NCI-H2171 (cell line): ENCODE results near the gene C6orf52.
"Not testable (repeated sequence)": the region's sequence is repeated elsewhere in the genome, so short reads cannot be mapped to it uniquely, and the experiment has no call there.

Source experiments
- DNase-seq: peaks from one replicate; lab custom pipeline; 2025; lab: John Stamatoyannopoulos, UW

C6orf52 gene

DNA sequence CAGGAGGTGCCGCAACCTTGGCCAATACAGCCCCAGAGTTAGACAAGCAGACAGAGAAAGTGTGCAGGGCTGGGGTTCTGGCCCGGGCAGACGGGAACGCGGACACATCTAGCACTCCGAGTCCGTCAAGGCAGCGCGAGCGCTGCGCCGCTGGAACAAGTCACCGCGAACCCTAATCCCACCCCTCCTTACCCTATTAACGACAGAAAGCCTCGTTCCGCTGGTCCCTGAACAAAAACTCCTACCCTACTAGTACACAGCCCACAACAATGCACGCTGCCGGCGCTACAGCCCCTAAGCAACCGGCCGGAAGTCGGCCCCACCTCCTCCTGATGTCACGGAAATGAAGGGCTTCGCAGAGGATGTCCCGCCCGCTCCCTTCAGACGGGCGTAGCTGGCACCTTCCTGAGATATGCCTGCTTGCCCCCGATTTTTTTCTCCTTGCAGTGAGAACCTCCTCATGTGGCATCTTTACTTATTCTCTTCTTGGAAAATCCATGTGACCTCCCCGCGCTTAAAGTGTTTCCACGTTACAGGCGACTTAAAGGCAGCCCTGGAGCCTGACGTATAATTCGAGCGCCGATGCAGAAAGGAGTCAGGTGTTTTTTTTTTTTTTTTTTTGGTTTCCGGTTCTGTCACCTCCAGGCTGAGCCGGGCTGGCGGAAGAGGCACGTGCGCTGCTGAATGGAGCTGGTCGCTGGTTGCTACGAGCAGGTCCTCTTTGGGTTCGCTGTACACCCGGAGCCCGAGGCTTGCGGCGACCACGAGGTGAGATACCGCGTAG, at the start of gene C6orf52, which contains the start of gene PAK1IP1:
TSS of gene C6orf52 (minus strand) at position 315 of the 784 bp plus-strand sequence. CDS start 7,066 bp downstream, outside the sequence.
TSS of gene PAK1IP1 (plus strand) at position 671 of the 784 bp plus-strand sequence. CDS start at position 685, 14 bp downstream.
- DNase-seq = peak; percentile 93

DNA sequence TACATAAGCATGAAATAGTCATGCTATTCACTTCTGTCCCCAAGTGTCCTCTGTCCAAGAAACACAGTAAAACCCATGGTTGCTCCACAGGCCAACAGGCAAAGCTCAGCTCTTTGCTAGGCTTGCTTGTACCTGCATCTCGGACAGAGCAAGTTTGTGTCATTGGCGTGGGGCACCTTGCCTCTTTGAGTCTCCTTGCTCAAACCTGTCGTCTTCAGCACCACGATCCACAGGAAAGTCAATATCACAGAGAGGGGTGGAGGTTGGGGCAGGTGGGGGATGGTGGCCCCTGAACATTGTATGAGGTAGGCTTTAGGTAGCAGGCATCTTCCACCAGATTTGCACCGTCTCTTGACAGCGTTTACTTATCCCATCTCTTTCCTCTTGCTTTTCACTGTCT, 49.1 kb upstream of the C6orf52 start:
- no peak for DNase-seq

DNA sequence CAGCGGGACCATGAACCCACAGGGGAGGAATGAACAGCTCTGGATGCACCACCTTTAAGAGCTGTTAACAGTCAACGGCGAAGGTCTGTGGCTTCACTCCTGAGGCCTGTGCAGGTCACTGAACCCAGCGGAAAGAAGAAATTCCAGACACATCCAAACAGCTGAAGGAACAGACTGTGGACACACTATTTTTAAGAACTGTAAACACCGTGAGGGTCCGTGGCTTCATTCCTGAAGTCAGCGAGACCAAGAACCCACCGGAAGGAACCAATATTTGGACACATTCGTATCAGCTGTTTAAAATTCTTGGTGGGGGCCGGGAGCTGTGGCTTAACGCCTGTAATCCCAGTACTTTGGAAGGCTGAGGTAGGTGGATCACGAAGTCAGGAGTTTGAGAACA, 47.8 kb upstream of the C6orf52 start:
- no peak for DNase-seq

DNA sequence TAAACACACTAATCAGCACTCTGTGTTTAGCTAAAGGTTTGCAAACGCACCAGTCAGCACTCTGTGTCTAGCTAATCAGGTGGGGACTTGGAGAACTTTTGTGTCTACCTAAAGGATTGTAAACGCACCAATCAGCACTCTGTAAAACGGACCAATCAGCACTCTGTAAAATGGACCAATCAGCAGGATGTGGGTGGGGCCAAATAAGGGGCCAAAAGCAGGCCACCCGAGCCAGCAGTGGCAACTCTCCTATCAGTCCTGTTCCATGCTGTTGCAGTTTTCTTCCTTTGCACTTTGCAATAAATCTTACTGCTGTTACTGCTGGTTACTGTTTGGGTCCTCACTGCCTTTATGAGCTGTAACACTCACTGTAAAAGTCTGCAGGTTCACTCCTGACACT, 47.2 kb upstream of the C6orf52 start:
- not testable (repeated sequence) for DNase-seq

DNA sequence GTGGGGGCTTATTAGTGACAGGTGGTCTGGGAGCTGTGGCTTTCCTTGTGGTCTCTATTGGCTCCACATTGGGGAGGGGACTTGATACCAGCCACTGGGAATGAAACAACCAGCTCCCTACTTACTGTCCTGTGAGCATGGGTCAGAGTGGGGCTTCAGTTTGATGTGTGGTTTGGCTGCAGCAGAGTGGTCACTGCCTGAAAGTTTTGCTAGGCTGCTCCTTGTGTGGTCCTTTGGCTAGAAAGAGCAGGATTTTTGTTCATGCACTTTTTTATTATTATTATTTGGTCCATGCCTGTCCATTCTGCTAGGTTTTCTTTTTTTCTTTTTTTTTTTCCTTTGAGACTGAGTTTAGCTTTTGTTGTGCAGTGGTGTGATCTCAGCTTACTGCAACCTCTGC, 45.6 kb upstream of the C6orf52 start:
- DNase-seq = no peak

DNA sequence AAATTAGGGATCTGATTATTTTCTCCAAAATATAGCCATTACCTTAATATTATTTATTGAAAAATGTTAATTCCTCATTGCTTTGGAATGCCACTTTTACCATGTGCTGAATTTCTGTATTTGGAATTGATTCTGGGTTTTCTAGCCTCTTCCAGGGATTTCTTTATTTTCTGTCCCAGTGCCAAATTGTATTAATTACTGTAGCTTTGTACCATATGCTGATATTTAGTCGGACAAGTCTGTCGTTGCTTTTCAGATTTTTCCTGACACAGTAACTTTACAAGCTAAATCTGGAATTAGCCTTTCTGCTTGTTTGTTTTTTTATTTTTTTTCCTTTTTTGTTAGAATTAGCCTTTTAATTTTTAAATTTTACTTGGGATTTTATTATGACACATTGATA, 42.3 kb upstream of the C6orf52 start:
- DNase-seq = no peak

DNA sequence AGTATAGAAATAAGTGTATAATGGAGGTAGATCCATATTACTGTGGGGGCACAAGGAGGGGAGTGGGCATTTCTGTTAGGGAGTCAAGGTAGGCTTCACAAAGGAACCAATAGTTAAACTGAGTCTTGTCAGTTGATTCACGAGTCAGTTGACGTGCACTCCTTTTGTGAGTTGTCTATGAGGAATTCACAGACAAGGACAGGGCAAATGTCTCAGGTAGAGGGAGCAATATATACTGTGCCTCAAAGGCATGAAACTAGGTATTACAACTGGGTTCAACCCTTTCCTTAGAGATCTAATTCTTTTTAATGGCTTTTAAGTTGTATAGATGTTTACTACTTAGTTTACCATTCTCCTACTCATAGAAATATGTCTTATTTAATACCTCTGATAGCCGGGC, 39.4 kb upstream of the C6orf52 start:
- DNase-seq = no peak

DNA sequence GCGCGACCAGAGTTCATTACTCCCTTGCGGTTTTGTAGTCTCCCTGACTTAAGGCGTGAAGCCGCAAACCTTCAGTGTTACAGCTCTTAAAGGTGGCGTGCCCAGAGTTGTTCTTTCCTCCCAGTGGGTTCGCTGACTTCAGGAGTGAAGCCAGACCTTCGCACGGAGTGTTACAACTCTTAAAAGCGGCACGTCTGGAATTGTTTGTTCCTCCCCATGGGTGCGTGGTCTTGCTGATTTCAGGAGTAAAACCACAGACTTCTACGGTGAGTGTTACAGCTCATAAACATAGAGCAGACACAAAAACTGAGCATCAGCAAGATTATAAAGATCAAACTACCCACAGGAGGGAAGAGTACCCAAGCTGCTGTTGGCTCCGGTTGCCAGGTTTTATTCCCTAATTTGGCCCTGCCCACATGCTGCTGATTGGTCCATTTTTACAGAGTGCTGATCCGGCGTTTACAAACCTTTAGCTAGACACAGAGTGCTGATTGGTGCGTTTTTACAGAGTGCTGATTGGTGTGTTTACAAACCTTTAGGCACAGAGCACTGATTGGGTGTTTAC, 38.8 kb upstream of the C6orf52 start:
- no peak for DNase-seq

DNA sequence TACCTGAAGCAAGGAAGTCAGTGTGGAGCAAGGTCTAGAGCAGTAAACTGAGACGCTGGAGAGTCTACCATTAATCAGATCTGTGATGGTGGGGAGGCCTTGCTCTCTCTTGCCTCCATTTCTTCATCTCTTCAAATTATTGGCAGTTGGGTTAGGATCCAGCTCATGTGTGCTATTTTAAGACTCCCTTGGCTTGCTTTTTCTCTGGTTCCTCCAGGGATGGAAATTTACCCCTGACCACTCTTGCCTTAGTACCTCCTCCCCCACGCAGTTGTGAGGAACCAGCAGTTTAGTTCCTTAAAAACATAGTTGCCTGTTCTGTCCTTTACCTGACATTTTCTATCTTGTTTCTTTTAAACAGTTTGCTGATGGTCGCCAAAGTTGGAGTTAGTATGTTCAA, 35.8 kb upstream of the C6orf52 start:
- DNase-seq = no peak

DNA sequence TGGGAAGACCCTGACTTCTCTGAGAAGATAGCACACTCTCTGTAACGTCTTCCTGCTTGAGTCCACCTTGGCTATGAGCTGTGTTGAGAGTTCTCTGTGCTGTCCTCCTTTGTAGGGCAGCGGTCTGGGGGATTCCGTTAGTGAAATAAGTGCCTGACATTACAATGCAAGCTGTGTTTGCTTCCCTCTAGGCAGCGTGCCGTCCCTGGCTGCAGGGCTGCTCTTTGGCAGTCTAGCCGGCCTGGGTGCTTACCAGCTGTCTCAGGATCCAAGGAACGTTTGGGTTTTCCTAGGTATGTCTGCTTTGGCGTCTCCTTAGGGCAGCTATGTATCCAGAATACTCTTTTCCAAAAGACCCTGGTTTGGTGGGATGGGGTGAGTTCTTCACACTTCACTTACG, 31.3 kb upstream of the C6orf52 start:
- no peak for DNase-seq

DNA sequence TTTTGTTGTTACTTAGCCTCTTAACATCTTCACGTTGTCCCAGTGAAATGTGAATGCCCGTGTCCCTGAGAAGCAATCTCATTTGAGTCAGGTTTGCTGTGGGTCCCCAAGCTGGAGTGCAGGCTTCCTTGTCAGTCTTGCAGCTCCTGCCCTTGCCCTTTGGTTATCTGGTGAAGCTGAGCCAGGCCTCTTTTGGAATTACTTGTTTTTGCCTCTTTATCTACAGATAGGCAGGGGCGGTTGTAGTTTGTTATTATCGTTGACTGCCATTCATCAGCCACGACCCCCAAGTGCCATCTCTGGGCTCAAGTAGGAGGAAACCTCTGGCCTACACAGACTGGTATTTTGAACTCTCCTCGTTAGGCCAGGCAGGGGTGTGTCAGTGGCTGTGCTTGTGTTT, 30.6 kb upstream of the C6orf52 start:
- DNase-seq = no peak

DNA sequence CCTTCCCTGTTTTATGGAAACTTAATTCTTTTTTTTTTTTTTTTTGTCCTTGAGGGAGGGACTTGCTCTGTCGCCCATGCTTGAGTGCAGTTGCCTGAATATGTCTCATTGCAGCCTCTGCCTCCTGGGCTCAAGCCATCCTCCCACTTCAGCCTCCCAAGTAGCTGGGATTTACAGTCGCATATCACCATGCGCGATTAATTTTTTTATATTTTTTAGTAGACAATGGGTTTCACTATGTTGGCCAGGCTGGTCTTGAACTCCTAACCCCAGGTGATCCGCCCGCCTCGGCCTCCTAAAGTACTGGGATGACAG, 29.1 kb upstream of the C6orf52 start:
- DNase-seq = no peak

DNA sequence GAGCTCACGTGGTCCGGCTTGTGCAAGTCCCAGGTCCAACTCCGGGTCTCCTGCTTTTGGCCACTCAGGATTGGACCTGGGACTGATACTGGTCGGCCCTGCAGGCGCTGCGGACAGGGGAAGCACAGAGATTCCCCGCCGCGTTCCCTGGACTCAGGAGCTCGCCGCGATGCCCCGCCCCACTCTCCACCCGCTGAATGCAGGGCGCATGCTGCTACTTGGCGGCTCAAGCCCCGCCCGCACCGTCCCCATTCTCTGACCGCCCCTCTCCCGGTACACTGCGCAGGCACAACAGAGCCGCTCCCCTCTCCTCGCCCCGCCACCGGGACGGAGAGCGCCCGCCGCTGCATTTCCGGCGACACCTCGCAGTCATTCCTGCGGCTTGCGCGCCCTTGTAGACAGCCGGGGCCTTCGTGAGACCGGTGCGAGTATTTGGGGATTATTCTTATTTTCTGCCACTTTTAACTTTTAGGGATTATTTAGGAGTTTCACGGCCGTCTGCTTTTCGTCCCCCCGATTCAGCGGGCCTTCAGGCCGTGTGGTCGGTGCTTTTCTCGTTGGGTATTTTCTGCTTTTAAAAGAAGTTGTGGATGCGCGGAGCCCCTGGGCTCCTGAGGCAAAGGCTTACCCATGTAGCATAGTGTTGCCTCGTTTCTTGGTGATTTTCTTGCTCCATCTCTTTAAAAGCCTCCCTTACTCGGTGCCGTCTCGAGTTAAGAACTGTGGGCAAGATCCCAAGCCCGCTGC, 28.6 kb upstream of the C6orf52 start, which contains the start of gene TMEM14C:
TSS of gene TMEM14C (plus strand) at position 251 of the 747 bp plus-strand sequence. CDS start 1,544 bp downstream, outside the sequence.
- DNase-seq = peak; percentile 79

DNA sequence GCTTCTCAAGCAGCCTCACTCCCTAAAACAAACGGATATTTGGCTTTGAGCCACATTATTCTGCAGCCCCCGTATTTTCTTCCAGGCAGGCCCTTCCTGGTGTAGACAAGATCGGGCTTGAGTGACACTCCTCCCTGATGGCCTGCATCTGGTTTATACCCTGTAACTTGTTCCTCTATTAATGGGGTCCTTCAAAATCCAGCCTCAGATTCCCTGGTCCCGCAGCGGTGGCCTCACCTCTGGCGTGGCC, 28.1 kb upstream of the C6orf52 start:
- DNase-seq = no peak

DNA sequence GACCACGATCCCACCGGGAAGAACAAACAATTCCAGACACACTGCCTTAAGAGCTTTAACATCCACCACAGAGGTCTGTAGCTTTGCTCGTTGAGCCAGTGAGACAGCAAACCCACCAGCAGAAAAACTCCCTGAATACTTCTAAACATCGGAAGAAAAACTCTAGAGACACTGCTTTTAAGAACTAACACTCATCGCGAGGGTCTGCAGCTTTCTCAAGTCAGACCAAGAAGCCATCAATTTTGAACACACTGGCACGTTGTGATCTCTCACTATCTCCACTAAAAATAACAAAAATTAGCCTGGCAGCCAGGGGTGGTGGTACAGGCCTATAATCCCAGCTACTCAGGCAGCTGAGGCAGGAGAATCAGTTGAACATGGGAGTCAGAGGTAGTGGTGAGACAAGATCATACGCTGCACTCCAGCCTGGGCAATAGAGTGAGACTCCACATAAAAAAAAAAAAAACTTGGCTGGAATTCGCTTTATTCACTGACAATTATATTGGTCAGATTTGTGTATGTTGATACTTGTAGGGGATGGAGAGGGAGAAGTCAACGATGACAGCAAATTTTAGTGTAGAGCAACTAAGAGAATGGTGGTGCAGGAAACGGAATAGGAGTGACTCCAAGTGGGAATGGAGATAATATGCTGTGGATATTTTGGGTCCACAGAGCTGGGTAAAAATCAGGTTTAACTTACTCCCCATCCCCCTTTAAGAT, 27.6 kb upstream of the C6orf52 start:
- no peak for DNase-seq

DNA sequence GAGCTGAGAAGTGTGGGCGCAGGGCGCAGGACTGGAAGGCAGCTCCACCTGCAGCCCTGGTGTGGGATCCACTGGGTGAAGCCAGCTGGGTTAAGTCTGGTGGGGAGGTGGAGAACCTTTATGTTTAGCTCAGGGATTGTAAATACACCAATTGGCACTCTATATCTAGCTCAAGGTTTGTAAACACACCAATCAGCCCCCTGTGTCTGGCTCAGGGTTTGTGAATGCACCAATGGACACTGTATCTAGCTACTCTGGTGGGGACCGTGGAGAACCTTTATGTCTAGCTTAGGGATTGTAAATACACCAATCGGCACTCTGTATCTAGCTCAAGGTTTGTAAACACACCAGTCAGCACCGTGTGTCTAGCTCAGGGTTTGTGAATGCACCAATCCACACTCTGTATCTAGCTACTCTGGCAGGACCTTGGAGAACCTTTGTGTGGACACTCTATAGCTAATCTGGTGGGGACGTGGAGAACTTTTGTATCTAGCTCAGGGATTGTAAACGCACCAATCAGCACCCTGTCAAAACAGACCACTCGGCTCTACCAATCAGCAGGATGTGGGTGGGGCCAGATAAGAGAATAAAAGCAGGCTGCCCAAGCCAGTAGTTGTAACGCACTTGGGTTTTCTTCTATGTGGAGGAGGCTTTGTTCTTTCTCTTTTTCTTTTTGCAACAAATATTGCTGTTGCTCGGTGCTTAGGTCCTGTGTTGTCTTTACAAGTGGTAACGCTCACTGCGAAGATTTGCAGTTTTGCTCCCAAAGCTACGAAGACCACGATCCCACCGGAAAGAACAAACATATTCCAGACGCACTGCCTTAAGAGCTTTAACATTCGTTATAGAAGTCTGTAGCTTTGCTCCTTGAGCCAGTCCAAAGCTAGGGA, 26.8 kb upstream of the C6orf52 start:
- not testable (repeated sequence) for DNase-seq

DNA sequence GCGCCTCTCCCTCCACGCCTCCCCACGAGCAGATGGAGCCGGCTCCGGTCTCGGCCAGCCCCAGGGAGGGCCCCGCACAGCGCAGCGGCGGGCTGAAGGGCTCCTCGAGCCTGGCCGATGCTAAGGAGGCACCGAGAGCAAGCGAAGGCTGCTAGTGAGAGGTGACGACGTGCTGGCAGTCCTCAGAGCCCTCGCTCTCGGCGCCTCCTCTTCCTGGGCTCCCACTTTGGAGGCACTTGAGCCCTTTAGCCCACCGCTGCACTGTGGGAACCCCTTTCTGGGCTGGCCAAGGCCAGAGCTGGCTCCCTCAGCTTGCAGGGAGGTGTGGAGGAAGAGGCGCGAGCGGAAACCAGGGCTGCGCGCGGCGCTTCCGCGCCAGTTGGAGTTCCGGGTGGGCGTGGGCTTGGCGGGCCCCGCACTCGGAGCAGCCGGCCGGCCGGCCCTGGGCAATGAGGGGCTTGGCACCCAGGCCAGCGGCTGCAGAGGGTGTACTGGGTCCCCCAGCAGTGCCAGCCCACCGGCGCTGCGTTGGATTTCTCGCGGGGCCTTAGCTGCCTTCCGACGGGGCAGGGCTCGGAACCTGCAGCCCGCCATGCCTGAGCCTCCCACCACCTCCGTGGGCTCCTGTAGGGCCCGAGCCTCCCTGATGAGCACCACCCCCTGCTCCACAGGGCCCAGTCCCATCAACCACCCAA, 26.0 kb upstream of the C6orf52 start:
- DNase-seq = no peak

DNA sequence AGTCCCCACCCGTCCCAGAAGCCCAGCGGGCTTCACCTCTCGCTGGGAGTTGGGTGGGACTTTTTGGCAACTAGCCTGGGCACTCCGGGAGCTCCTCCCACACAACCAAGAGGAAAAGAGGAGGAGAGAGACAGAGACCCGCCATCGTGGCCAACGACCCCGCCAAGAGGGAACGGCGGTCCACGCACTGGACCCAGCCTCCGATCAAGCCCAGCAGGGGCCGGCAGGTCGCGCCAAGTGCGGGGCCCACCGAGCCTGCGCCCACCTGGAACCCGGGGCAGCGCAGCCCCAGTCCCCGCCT, 25.5 kb upstream of the C6orf52 start:
- no peak for DNase-seq

DNA sequence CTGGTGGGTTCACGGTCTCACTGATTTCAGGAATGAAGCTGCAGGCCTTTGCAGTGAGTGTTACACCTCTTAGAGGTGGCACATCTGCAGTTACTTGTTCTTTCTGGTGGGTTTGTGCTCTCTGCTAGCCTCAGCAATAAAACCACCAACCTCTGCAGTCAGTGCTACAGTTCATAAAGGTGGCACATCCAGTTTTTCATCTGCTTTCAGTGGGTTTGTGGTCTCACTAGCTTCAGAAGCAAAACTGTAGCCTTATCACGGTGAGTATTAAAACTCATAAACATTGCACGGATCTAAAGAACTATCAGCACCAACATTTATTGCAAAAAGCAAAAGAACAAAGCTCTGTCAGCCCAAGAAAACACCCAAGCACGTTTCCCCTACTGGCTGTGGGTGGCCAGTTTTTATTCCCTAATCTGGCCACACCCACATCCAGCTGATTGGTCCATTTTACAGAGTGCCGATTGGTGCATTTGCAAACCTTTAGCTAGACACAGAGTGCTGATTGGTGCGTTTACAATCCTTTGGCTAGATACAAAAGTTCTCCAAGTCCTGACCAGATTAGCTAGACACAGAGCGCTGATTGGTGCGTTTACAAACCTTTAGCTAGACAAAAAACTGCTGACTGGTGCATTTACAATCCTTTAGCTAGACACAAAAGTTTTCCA, 25.0 kb upstream of the C6orf52 start:
- no peak for DNase-seq

DNA sequence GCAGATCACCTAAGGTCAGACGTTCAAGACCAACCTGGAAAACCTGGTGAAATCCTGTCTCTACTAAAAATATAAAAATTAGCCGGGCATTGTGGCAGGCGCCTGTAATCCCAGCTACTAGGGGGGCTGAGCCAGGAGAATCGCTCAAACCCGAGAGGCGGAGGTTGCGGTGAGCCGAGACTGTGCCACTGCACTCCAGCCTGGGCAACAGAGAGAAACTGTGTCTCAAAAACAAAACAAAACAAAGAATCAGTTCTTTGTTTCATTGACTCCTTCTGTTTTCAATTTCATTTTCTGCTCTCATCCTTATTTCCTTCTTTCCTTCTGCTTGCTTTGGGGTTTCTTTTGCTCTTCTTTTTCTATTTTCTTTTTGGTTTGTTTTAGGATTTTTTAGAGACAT, 19.5 kb upstream of the C6orf52 start:
- DNase-seq = no peak

DNA sequence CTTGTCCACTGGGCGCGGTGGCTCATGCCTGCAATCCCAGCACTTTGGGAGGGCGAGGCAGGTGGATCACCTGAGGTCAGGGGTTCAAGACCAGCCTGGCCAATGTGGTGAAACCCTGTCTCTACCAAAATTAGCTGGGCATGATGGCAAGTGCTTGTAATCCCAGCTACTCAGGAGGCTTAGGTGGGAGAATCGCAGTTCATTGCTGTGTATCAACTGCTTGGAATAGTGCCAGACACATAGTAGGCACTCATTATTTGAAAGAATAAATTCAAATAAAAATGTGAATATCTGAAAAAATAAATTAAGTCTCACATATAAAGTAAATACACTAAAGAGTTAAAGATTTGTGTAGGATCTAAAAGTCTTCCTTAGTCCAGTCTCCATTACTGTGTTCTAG, 2.2 kb upstream of the C6orf52 start:
- DNase-seq = no peak
